ENCODE measurements around the gene VWA5B1.

VWA5B1 gene

DNA sequence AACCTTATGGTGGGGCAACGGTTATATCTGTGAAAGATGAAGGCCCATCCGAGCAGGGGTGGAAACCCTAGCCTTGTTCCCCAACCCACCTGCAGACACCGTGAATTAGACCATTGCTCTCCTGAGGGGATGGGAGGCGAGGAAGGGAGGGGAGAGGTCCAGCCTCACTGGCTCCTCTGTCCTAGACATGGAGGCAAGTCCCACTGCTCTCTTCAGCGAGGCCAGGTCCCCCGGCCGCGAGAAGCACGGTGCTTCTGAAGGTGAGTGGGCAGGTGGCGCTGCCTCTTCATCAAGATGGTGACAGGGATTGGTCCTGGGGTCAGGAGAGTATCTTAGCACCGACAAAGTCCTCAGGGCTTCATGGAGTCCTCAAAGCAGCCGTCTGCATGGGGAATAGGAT is 59.3 kb downstream of the VWA5B1 start:
- DNase-seq: no peak

- no peak for DNase-seq
Observed at GRCh38 chr1:20350421-20350820, 59.7 kb downstream of the VWA5B1 start.

- DNase-seq: no peak
Observed at GRCh38 chr1:20351911-20352701, 61.4 kb downstream of the VWA5B1 start.

GRCh38 chr1:20353836-20354235 is 63.2 kb downstream of the VWA5B1 start:
- no peak for DNase-seq

DNA sequence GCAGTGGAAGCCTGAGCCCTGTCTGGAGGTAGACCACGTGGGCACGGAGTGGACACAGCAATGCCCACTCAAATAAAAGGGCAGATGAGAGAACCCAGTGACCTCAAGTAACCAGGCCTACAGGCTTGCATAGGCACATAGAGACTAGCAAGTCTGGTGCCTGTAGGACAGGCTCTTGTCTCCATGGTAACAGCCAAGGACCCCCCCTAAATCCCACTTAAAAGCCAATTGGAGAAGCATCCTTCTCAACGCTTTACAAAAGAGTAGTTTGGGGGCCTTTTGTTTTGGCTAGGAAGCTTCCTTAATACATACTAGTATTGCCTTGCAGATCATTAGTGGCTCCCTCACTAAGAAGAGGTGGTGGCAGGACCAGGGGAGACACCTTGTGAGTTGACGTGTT is 63.9 kb downstream of the VWA5B1 start:
- DNase-seq: no peak

- DNase-seq: no peak
Observed at GRCh38 chr1:20355101-20355827, 64.6 kb downstream of the VWA5B1 start.

GRCh38 chr1:20355828-20356735 is 65.4 kb downstream of the VWA5B1 start:
- DNase-seq: no peak

GRCh38 chr1:20356850-20357459 is 66.3 kb downstream of the VWA5B1 start:
- DNase-seq: no peak

- DNase-seq: no peak
Observed at GRCh38 chr1:20357796-20358195, 67.1 kb downstream of the VWA5B1 start.

- peak; percentile 22 for DNase-seq
Observed at GRCh38 chr1:20358761-20359263, 68.1 kb downstream of the VWA5B1 start.

GRCh38 chr1:20359451-20360330 is 69.0 kb downstream of the VWA5B1 start:
- DNase-seq: no peak

- no peak for DNase-seq
Observed at GRCh38 chr1:20361401-20361800, 70.7 kb downstream of the VWA5B1 start.

DNA sequence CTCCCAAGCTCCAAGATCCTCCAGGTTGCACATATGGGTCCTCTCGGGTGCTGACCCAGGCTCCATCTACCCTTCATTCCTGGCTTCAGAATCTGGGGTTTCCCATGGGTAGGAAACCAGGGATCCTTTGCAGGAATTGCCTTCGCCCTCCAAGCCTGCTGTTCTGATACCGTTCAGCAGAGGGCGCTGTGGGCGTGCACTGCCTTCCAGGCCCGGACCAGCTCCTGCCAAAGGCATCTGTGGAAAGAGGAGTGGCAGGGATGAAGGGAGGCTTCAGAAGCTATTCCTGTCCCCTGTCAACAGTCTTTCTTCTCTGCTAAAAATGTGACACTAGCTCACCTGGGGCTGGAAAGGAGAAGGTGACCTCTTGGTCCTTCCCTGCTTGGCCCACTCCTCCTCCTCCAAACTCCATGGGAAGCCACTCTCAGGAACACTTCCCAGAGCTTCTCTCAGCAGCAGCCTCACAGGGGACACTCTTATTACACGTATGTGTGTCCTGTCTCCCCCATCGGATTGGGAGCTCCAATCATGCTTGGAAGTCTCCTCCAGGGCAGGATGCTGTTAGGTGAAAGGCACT is 71.2 kb downstream of the VWA5B1 start:
- DNase-seq: no peak

DNA sequence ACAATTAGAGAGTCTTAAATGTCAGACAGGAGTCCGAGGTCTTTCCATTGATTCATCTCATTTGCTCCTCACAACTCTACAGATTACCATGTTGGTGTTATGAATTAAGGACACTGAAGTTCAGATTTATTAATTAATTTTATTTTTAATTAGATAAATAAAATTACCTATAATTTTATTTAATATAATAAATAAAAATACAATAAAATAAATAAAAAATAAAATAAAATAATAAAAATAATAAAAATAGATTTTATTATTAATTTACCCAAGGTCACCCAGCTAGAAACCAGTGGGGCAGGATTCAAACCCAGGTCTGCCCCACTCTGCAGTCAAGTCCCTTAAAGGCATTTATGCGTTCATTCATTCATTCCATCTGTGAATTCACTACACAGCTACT is 72.2 kb downstream of the VWA5B1 start:
- no peak for DNase-seq

- no peak for DNase-seq
Observed at GRCh38 chr1:20365421-20366055, 74.9 kb downstream of the VWA5B1 start.

DNA sequence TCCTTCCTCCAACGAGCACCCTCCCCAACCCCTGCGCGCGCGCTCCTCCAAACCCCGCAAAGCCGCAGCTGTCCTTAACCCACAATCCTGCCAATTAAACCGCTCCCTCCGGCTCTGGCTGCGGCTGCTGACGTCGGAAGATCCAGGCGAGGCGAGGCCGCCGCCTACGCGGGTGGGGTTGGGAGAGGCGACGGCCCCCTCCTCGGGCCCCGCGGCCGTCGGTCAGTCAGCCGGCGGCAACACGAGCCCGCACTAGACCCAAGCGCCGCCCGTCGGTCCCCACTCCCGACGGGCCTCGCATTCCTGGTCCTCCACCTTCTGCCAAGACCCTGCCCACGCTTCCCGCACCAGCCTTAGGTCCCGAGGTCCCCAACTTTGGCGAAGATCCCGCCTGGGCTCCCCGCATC is 75.4 kb downstream of the VWA5B1 start:
- DNase-seq: no peak

- DNase-seq: no peak
Observed at GRCh38 chr1:20366463-20367115, 75.9 kb downstream of the VWA5B1 start.

GRCh38 chr1:20367116-20367585 is 76.5 kb downstream of the VWA5B1 start:
- DNase-seq: peak; percentile 54

DNA sequence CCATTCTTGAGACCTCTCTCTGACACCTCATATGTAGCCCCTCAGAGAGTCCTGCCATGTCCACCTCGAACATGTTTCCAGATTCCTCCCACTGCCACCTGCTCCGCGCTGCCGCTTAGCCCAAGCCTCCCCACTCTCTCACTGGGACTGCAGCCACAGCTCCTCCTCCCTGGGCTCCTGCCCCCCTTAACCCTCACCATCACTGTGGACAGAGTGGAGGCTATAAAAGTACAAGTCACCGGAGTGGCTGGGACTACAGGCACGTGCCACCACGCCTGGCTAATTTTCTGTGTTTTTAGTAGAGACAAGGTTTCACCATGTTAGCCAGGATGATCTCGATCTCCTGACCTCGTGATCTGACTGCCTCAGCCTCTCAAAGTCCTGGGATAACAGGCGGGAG is 77.0 kb downstream of the VWA5B1 start:
- no peak for DNase-seq

- DNase-seq: no peak
Observed at GRCh38 chr1:20368866-20369470, 78.3 kb downstream of the VWA5B1 start.
